PFSK-1 (cell line): ENCODE measurements around the gene LMO3.

Experiments used
- FOXP2 ChIP-seq: optimal IDR thresholded peaks from 2 replicates; pipeline ENCODE3; 2011; ENCODE audit warnings: borderline replicate concordance, control low read depth, inconsistent platforms; ENCODE audit not compliant: insufficient read depth; ENCODE audit errors: extremely low read length, extremely low read depth
- POLR2AphosphoS5 ChIP-seq: IDR thresholded peaks from 2 replicates; pipeline ENCODE4 v1.6.1; 2012; ENCODE audit warnings: low read depth, mild to moderate bottlenecking, control low read depth, low read length, moderate library complexity
- SIN3A ChIP-seq: IDR thresholded peaks from 2 replicates; pipeline ENCODE4 v1.6.1; 2012; ENCODE audit warnings: mild to moderate bottlenecking, low read length, moderate library complexity, borderline replicate concordance; ENCODE audit not compliant: insufficient read depth
- TAF1 ChIP-seq: IDR thresholded peaks from 2 replicates; pipeline ENCODE4 v1.6.1; 2012; ENCODE audit warnings: low read length, control low read depth, borderline replicate concordance; ENCODE audit not compliant: insufficient read depth
- TF ChIP-seq, protein P1 (sequence below), 2 experiments: IDR thresholded peaks; 2 replicates each; pipeline versions ENCODE4 v1.6.1 to v1.8.0; 2011 to 2012; ENCODE audit warnings: low read depth in 2 of 2, low read length in 2 of 2, control low read depth in 1 of 2, inconsistent platforms in 1 of 2, mild to moderate bottlenecking in 1 of 2, moderate library complexity in 1 of 2; ENCODE audit not compliant: insufficient read depth in 1 of 2

DNA sequence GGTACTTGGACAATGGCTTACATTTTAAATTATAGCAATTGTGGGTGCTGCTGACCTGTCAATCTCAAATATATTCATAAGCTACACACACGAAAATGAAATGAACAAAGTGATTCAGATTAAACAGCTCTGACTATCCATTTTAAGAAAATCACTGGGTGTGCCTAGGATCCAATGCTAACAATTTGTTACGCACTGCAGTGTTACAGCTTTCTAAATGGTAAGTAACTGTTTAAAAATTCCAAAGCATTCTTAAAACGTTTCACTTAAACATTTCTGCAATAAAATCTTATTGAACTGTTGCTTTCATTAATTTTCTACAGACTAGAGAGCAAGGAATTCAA, 18.9 kb downstream of the LMO3 start:
- no peak for TF ChIP-seq TAF1
- TF ChIP-seq, protein P1, sequence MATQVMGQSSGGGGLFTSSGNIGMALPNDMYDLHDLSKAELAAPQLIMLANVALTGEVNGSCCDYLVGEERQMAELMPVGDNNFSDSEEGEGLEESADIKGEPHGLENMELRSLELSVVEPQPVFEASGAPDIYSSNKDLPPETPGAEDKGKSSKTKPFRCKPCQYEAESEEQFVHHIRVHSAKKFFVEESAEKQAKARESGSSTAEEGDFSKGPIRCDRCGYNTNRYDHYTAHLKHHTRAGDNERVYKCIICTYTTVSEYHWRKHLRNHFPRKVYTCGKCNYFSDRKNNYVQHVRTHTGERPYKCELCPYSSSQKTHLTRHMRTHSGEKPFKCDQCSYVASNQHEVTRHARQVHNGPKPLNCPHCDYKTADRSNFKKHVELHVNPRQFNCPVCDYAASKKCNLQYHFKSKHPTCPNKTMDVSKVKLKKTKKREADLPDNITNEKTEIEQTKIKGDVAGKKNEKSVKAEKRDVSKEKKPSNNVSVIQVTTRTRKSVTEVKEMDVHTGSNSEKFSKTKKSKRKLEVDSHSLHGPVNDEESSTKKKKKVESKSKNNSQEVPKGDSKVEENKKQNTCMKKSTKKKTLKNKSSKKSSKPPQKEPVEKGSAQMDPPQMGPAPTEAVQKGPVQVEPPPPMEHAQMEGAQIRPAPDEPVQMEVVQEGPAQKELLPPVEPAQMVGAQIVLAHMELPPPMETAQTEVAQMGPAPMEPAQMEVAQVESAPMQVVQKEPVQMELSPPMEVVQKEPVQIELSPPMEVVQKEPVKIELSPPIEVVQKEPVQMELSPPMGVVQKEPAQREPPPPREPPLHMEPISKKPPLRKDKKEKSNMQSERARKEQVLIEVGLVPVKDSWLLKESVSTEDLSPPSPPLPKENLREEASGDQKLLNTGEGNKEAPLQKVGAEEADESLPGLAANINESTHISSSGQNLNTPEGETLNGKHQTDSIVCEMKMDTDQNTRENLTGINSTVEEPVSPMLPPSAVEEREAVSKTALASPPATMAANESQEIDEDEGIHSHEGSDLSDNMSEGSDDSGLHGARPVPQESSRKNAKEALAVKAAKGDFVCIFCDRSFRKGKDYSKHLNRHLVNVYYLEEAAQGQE (IDR thresholded peaks at IDR 0.05; ENCODE audit: insufficient read depth in 1 of 2, low read depth in 2 of 2, low read length in 2 of 2): no peak
- TF ChIP-seq SIN3A: no peak
- TF ChIP-seq FOXP2: no peak
- TF ChIP-seq POLR2AphosphoS5: no peak
